Vagina (tissue), 2 donors: ENCODE results near the gene MRPL3.

Source experiments
- POLR2A ChIP-seq, 2 donors: fragments of 450-650 bp; IDR thresholded peaks; one replicate each; pipeline ENCODE4 v1.6.1; 2017; ENCODE audit warnings: antibody characterized with exemption in 2 of 2, mild to moderate bottlenecking in 2 of 2, moderate library complexity in 2 of 2
- POLR2AphosphoS5 ChIP-seq, 2 donors: sonication (generic); formaldehyde crosslinking; IDR thresholded peaks; one replicate each; pipeline ENCODE4 v1.9.0; 2017; ENCODE audit warnings: antibody characterized with exemption in 2 of 2, mild to moderate bottlenecking in 2 of 2, low read depth in 1 of 2; ENCODE audit not compliant: insufficient read depth in 1 of 2
- TF ChIP-seq, protein P1 (sequence below), 3 experiments: fragments of 450-650 bp in 2 of 3; fragments of 200-600 bp in 1 of 3; sonication (generic) in 1 of 3; IDR thresholded peaks; one replicate each; pipeline ENCODE4 v1.5.1; 2017 to 2019; ENCODE audit warnings: antibody characterized with exemption in 3 of 3, mild to moderate bottlenecking in 2 of 3, moderate library complexity in 2 of 3

DNA sequence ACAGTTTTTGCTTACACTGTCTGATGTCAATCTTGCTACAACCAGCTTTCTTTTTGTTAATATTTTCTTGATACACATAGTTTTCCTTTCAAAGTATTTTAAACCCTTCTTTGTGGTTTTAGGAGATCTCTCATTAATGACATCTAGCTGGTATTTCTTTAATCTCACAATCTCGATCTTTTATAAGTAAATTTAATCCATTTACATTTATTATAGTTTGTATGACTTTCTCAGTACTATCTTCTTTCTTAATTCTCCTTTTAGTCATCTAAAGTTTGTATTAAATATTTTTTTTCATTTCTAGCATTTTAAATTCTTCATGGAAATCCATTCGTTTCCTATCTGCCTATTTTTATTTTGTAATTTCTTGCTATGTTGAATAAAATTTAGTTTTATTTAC is 55.4 kb downstream of the MRPL3 start:
- TF ChIP-seq, protein P1, sequence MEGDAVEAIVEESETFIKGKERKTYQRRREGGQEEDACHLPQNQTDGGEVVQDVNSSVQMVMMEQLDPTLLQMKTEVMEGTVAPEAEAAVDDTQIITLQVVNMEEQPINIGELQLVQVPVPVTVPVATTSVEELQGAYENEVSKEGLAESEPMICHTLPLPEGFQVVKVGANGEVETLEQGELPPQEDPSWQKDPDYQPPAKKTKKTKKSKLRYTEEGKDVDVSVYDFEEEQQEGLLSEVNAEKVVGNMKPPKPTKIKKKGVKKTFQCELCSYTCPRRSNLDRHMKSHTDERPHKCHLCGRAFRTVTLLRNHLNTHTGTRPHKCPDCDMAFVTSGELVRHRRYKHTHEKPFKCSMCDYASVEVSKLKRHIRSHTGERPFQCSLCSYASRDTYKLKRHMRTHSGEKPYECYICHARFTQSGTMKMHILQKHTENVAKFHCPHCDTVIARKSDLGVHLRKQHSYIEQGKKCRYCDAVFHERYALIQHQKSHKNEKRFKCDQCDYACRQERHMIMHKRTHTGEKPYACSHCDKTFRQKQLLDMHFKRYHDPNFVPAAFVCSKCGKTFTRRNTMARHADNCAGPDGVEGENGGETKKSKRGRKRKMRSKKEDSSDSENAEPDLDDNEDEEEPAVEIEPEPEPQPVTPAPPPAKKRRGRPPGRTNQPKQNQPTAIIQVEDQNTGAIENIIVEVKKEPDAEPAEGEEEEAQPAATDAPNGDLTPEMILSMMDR (IDR thresholded peaks at IDR 0.05): no peak
- no peak for TF ChIP-seq POLR2A (IDR thresholded peaks at IDR 0.05)
- no peak for TF ChIP-seq POLR2AphosphoS5 (IDR thresholded peaks at IDR 0.05; ENCODE audit: insufficient read depth in 1 of 2, low read depth in 1 of 2)
